Type B pancreatic cell (in vitro differentiated cells): ENCODE measurements around the gene ZNF26. TPM values are rescaled to one million over a fixed set of nuclear protein-coding genes. Genes with fewer than 3 reads are reported as not detected.

Source experiments
- DNase-seq: peaks from one replicate; pipeline ENCODE4 v3.0.0; 2021; ENCODE audit warnings: mixed read lengths; ENCODE audit not compliant: unreplicated experiment; ENCODE audit errors: extremely low spot score
- H3K27ac Mint-ChIP-seq: 2 replicates; pipeline ENCODE4 v1.8.0; 2021; ENCODE audit warnings: mild to moderate bottlenecking, mixed read lengths
- H3K27me3 Mint-ChIP-seq: 2 replicates; pipeline ENCODE4 v1.8.0; 2021; ENCODE audit warnings: mixed read lengths
- H3K36me3 Mint-ChIP-seq: 2 replicates; pipeline ENCODE4 v1.8.0; 2021; ENCODE audit warnings: mixed read lengths
- H3K4me1 Mint-ChIP-seq: one replicate; pipeline ENCODE4 v1.8.0; 2021; ENCODE audit warnings: mixed read lengths; ENCODE audit not compliant: unreplicated experiment
- H3K4me3 Mint-ChIP-seq: 2 replicates; pipeline ENCODE4 v1.8.0; 2021; ENCODE audit warnings: mild to moderate bottlenecking, mixed read lengths
- H3K9me3 Mint-ChIP-seq: 2 replicates; pipeline ENCODE4 v1.8.0; 2021; ENCODE audit warnings: mixed read lengths
- CTCF ChIP-seq: fragments of 200-600 bp; sonication (generic); conservative IDR thresholded peaks from 2 replicates; pipeline ENCODE4 v1.5.0; 2021; ENCODE audit warnings: antibody characterized with exemption, mild to moderate bottlenecking
- total RNA-seq: library from RNA; stranded (reverse); gene quantifications from 2 replicates; pipeline ENCODE4 v1.2.1, GENCODE V29; 2021; ENCODE audit warnings: low replicate concordance

ZNF26 gene
- total RNA-seq, 1 donor from 2014 or later = 12.5 TPM

- peak within 1 kb of the TSS; percentile 97 for H3K27ac Mint-ChIP-seq
- no peaks in the 10 kb centered on the region for H3K4me1 Mint-ChIP-seq
- H3K27me3 Mint-ChIP-seq = no peaks in the 10 kb centered on the region
- peaks cover 53% of the 10 kb centered on the region for H3K36me3 Mint-ChIP-seq
- no peak for TF ChIP-seq CTCF
- peak within 1 kb of the TSS; percentile 96 for H3K4me3 Mint-ChIP-seq
- H3K9me3 Mint-ChIP-seq = peaks cover 7% of the 10 kb centered on the region
- DNase-seq = peak; percentile 97
Observed at GRCh38 chr12:133037207-133038005, 51.2 kb downstream of the ZNF26 start, which contains the start of gene ZNF84. Gene ZNF84 (plus strand): TSS chr12:133037509. CDS start chr12:133041468, 3,959 bp downstream.

GRCh38 chr12:133038118-133038709 lies 52.0 kb downstream of the ZNF26 start:
- Mint-ChIP-seq H3K27me3 (no peaks in the 10 kb centered on the region), H3K27ac (peak overlapping the region; percentile 97), H3K4me3 (peak overlapping the region; percentile 96), H3K9me3 (peaks cover 7% of the 10 kb centered on the region), H3K36me3 (peaks cover 61% of the 10 kb centered on the region), H3K4me1 (no peaks in the 10 kb centered on the region)
- no peak for TF ChIP-seq CTCF
- no peak for DNase-seq

GRCh38 chr12:133046698-133047097 lies 60.5 kb downstream of the ZNF26 start:
- DNase-seq = no peak
- H3K27me3 Mint-ChIP-seq = no peaks in the 10 kb centered on the region
- peaks cover 28% of the 10 kb centered on the region for H3K9me3 Mint-ChIP-seq
- no peak overlapping the region for H3K4me3 Mint-ChIP-seq
- H3K4me1 Mint-ChIP-seq = no peaks in the 10 kb centered on the region
- no peak for TF ChIP-seq CTCF
- no peak overlapping the region for H3K27ac Mint-ChIP-seq
- peaks cover 90% of the 10 kb centered on the region for H3K36me3 Mint-ChIP-seq

- Mint-ChIP-seq H3K4me1 (no peaks in the 10 kb centered on the region), H3K9me3 (peaks cover 24% of the 10 kb centered on the region), H3K27ac (peak overlapping the region; percentile 43), H3K4me3 (peak overlapping the region; percentile 24), H3K36me3 (peaks cover 66% of the 10 kb centered on the region), H3K27me3 (peaks cover 3% of the 10 kb centered on the region)
- DNase-seq = no peak
- TF ChIP-seq CTCF = no peak
Observed at GRCh38 chr12:133057446-133057845, 71.3 kb downstream of the ZNF26 start.

- Mint-ChIP-seq H3K27me3 (peaks cover 3% of the 10 kb centered on the region), H3K4me1 (no peaks in the 10 kb centered on the region), H3K9me3 (peaks cover 17% of the 10 kb centered on the region), H3K27ac (peak overlapping the region; percentile 59), H3K36me3 (peaks cover 66% of the 10 kb centered on the region), H3K4me3 (peak overlapping the region; percentile 29)
- no peak for DNase-seq
- TF ChIP-seq CTCF = no peak
Observed at GRCh38 chr12:133058203-133059113, 72.3 kb downstream of the ZNF26 start.
